GM19238 (cell line): ENCODE results near the gene SH3RF2.
"Not testable (repeated sequence)": the region's sequence is repeated elsewhere in the genome, so short reads cannot be mapped to it uniquely, and the experiment has no call there.

ENCODE experiments used
- DNase-seq: peaks from one replicate; pipeline ENCODE4 v3.0.0; 2011; ENCODE audit warnings: low spot score; ENCODE audit not compliant: insufficient read length

The SH3RF2 gene

GRCh38 chr5:145979270-145980223 lies 43.2 kb downstream of the SH3RF2 start:
- no peak for DNase-seq

GRCh38 chr5:145980259-145980658 lies 43.9 kb downstream of the SH3RF2 start:
- no peak for DNase-seq

- DNase-seq: no peak
Observed at GRCh38 chr5:145980718-145981117, 44.3 kb downstream of the SH3RF2 start.

GRCh38 chr5:145981589-145982571 lies 45.5 kb downstream of the SH3RF2 start:
- DNase-seq: no peak

- DNase-seq: no peak
Observed at GRCh38 chr5:145982572-145983318, 46.4 kb downstream of the SH3RF2 start.

GRCh38 chr5:145983446-145983845 lies 47.1 kb downstream of the SH3RF2 start:
- no peak for DNase-seq

- no peak for DNase-seq
Observed at GRCh38 chr5:145984072-145984471, 47.7 kb downstream of the SH3RF2 start.

GRCh38 chr5:145987856-145988255 lies 51.5 kb downstream of the SH3RF2 start:
- DNase-seq: no peak

GRCh38 chr5:145988993-145989392 lies 52.6 kb downstream of the SH3RF2 start:
- no peak for DNase-seq

- DNase-seq: no peak
Observed at GRCh38 chr5:145989428-145989827, 53.0 kb downstream of the SH3RF2 start.

- DNase-seq: no peak
Observed at GRCh38 chr5:145990170-145990569, 53.8 kb downstream of the SH3RF2 start.

GRCh38 chr5:145991044-145991575 lies 54.7 kb downstream of the SH3RF2 start:
- DNase-seq: no peak

- DNase-seq: not testable (repeated sequence)
Observed at GRCh38 chr5:145993538-145993937, 57.2 kb downstream of the SH3RF2 start.

- DNase-seq: no peak
Observed at GRCh38 chr5:145996135-145996534, 59.8 kb downstream of the SH3RF2 start.

- DNase-seq: no peak
Observed at GRCh38 chr5:145999208-145999607, 62.8 kb downstream of the SH3RF2 start.

GRCh38 chr5:146000072-146000471 lies 63.7 kb downstream of the SH3RF2 start:
- DNase-seq: no peak

GRCh38 chr5:146001544-146002190 lies 65.3 kb downstream of the SH3RF2 start:
- DNase-seq: no peak

GRCh38 chr5:146002491-146002890 lies 66.1 kb downstream of the SH3RF2 start:
- DNase-seq: no peak

GRCh38 chr5:146003852-146004251 lies 67.5 kb downstream of the SH3RF2 start:
- no peak for DNase-seq

- no peak for DNase-seq
Observed at GRCh38 chr5:146005264-146005663, 68.9 kb downstream of the SH3RF2 start.
